H1 (cell line): ENCODE data around the gene EDEM1. TPM values are rescaled to one million over a fixed set of nuclear protein-coding genes. Genes with fewer than 3 reads are reported as not detected.

Experiments
- ATF2 ChIP-seq: IDR thresholded peaks from 2 replicates; pipeline ENCODE4 v1.6.1; 2012; ENCODE audit warnings: low read length, inconsistent platforms
- BACH1 ChIP-seq: IDR thresholded peaks from 2 replicates; pipeline ENCODE4 v1.6.1; 2012; ENCODE audit warnings: low read length, improper control_type of control experiment
- BCL11A ChIP-seq, 2 experiments: IDR thresholded peaks; one replicate each; pipeline ENCODE4 v1.6.1; 2011; ENCODE audit warnings: low read depth in 2 of 2, low read length in 2 of 2, mild to moderate bottlenecking in 2 of 2
- BRCA1 ChIP-seq: IDR thresholded peaks from 2 replicates; pipeline ENCODE4 v1.6.1; 2012; ENCODE audit warnings: low read depth, low read length, improper control_type of control experiment
- CBX8 ChIP-seq: fragments of 300-800, 300-1000 bp; sonication (generic); IDR thresholded peaks from 2 replicates; pipeline ENCODE4 v1.7.1; 2016; ENCODE audit warnings: low read depth, low read length, borderline replicate concordance
- CHD1 ChIP-seq: IDR thresholded peaks from 2 replicates; pipeline ENCODE4 v1.6.1; 2012; ENCODE audit warnings: low read depth, low read length, improper control_type of control experiment
- CTBP2 ChIP-seq: IDR thresholded peaks from 2 replicates; pipeline ENCODE4 v1.7.0; 2011; ENCODE audit warnings: borderline replicate concordance, mild to moderate bottlenecking, moderate library complexity, mixed read lengths, low read length; ENCODE audit not compliant: insufficient read depth, insufficient read length
- EGR1 ChIP-seq: IDR thresholded peaks from 2 replicates; pipeline ENCODE4 v1.6.1; 2011; ENCODE audit warnings: low read depth, low read length, borderline replicate concordance
- EZH2 ChIP-seq: fragments of 200-600 bp; sonication (generic); IDR thresholded peaks from 2 replicates; pipeline ENCODE4 v1.7.1; 2012; ENCODE audit warnings: low read depth, mild to moderate bottlenecking, moderate library complexity, low read length, inconsistent platforms; ENCODE audit not compliant: severe bottlenecking
- FOSL1 ChIP-seq: IDR thresholded peaks from 2 replicates; pipeline ENCODE4 v1.6.1; 2011; ENCODE audit warnings: mild to moderate bottlenecking, low read depth, low read length, moderate library complexity; ENCODE audit not compliant: insufficient read depth
- JUN ChIP-seq: IDR thresholded peaks from 2 replicates; pipeline ENCODE4 v1.6.1; 2011; ENCODE audit warnings: low read depth, mild to moderate bottlenecking, improper control_type of control experiment, low read length
- KDM5A ChIP-seq: fragments of 200-600 bp; IDR thresholded peaks from 2 replicates; pipeline ENCODE4 v1.7.1; 2012; ENCODE audit warnings: mild to moderate bottlenecking, low read length, inconsistent platforms, mixed read lengths
- NRF1 ChIP-seq: IDR thresholded peaks from 2 replicates; pipeline ENCODE4 v1.6.1; 2011; ENCODE audit warnings: mild to moderate bottlenecking, low read depth, low read length, improper control_type of control experiment
- POLR2A ChIP-seq, 2 experiments: IDR thresholded peaks; 1 replicate in 1 of 2; 2 replicates in 1 of 2; pipeline ENCODE4 v1.6.1; 2011; ENCODE audit warnings: low read depth in 2 of 2, low read length in 2 of 2, mild to moderate bottlenecking in 2 of 2; ENCODE audit errors: control extremely low read depth in 1 of 2
- POLR2AphosphoS5 ChIP-seq: IDR thresholded peaks from 2 replicates; pipeline ENCODE4 v1.6.1; 2011; ENCODE audit warnings: low read depth, low read length
- RXRA ChIP-seq: IDR thresholded peaks from 2 replicates; pipeline ENCODE4 v1.6.1; 2011; ENCODE audit warnings: low read depth, mild to moderate bottlenecking, low read length, moderate library complexity; ENCODE audit not compliant: insufficient read depth
- SIRT6 ChIP-seq: IDR thresholded peaks from one replicate; pipeline ENCODE4 v1.7.1; 2012; ENCODE audit warnings: low read length, inconsistent platforms
- SP2 ChIP-seq: IDR thresholded peaks from 2 replicates; pipeline ENCODE4 v1.6.1; 2012; ENCODE audit warnings: mild to moderate bottlenecking, low read length, inconsistent platforms
- TAF7 ChIP-seq: optimal IDR thresholded peaks from 2 replicates; pipeline ENCODE3; 2011; ENCODE audit warnings: low read depth, mild to moderate bottlenecking, inconsistent platforms, low read length, moderate library complexity, borderline replicate concordance
- polyA plus RNA-seq, 7 experiments: library from polyadenylated mRNA; depleted of rRNA in 3 of 7; stranded (reverse) in 5 of 7; unstranded in 2 of 7; fragments of >200 nt in 5 of 7; fragments of 200-250 nt in 2 of 7; gene quantifications; 1 replicate in 5 of 7; 2 replicates in 1 of 7; 4 replicates in 1 of 7; pipeline versions ENCODE4 v1.2.1 to v1.2.3, GENCODE V29; 2011 to 2013; ENCODE audit warnings: missing spikeins in 2 of 7, mixed read lengths in 2 of 7
- total RNA-seq: library from RNA; stranded (reverse); fragmentation: NEBNext Ultra II Directional; extraction: Animal tissue kit (Norgen Biotek cat#: 25700); gene quantifications from 2 replicates; pipeline ENCODE4 v1.2.1, GENCODE V29; 2021
- TF ChIP-seq, protein P1 (sequence below): IDR thresholded peaks from 2 replicates; pipeline ENCODE4 v1.6.1; 2011; ENCODE audit warnings: low read length, improper control_type of control experiment

The EDEM1 gene
- total and polyA plus RNA-seq, 2 of the 8 experiments (the other 6 are each of a cell fraction or from before 2014, with no cell fraction given): 4.8 to 16.4 TPM

- TF ChIP-seq RXRA (no peak), JUN (no peak), EGR1 (no peak), FOSL1 (no peak), NRF1 (no peak), EZH2 (no peak), BCL11A (IDR thresholded peaks at IDR 0.05; ENCODE audit: low read depth in 2 of 2, low read length in 2 of 2) (no peak), TAF7 (no peak), CBX8 (no peak), CHD1 (no peak), ATF2 (no peak), CTBP2 (no peak), BACH1 (no peak), POLR2A (IDR thresholded peaks at IDR 0.05; ENCODE audit: control extremely low read depth in 1 of 2, low read depth in 2 of 2, low read length in 2 of 2) (no peak), POLR2AphosphoS5 (no peak), BRCA1 (no peak), KDM5A (no peak), SIRT6 (no peak), SP2 (no peak)
- TF ChIP-seq, protein P1, sequence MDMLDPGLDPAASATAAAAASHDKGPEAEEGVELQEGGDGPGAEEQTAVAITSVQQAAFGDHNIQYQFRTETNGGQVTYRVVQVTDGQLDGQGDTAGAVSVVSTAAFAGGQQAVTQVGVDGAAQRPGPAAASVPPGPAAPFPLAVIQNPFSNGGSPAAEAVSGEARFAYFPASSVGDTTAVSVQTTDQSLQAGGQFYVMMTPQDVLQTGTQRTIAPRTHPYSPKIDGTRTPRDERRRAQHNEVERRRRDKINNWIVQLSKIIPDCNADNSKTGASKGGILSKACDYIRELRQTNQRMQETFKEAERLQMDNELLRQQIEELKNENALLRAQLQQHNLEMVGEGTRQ: no peak
These were observed 462 bp downstream of the EDEM1 start (continued) for GRCh38 chr3:5187920-5188418.
